Gastroesophageal sphincter (tissue), 3 donors: ENCODE data around the gene PRSS22.

Experiments
- CTCF ChIP-seq, 4 experiments: fragments of 200-600 bp in 2 of 4; fragments of 450-650 bp in 2 of 4; sonication (generic) in 1 of 4; IDR thresholded peaks; one replicate each; pipeline ENCODE4 v1.5.1; 2017 to 2019; ENCODE audit warnings: antibody characterized with exemption in 4 of 4, mild to moderate bottlenecking in 2 of 4, moderate library complexity in 2 of 4
- EP300 ChIP-seq: sonication (generic); formaldehyde crosslinking; IDR thresholded peaks from one replicate; pipeline ENCODE4 v1.6.1; 2017; ENCODE audit warnings: antibody characterized with exemption, mild to moderate bottlenecking
- POLR2AphosphoS5 ChIP-seq: sonication (generic); formaldehyde crosslinking; IDR thresholded peaks from one replicate; pipeline ENCODE4 v1.6.1; 2017; ENCODE audit warnings: antibody characterized with exemption

GRCh38 chr16:2902337-2903130, 44.6 kb upstream of the PRSS22 start:
- no peak for TF ChIP-seq CTCF (IDR thresholded peaks at IDR 0.05)
- no peak for TF ChIP-seq EP300
- no peak for TF ChIP-seq POLR2AphosphoS5
